ENCODE results near the gene IL22RA1. TPM values are rescaled to one million over a fixed set of nuclear protein-coding genes. Genes with fewer than 3 reads are reported as not detected.

The IL22RA1 gene, protein sequence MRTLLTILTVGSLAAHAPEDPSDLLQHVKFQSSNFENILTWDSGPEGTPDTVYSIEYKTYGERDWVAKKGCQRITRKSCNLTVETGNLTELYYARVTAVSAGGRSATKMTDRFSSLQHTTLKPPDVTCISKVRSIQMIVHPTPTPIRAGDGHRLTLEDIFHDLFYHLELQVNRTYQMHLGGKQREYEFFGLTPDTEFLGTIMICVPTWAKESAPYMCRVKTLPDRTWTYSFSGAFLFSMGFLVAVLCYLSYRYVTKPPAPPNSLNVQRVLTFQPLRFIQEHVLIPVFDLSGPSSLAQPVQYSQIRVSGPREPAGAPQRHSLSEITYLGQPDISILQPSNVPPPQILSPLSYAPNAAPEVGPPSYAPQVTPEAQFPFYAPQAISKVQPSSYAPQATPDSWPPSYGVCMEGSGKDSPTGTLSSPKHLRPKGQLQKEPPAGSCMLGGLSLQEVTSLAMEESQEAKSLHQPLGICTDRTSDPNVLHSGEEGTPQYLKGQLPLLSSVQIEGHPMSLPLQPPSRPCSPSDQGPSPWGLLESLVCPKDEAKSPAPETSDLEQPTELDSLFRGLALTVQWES
- total RNA-seq (2021; fragmentation: NEBNext Ultra II Directional; extraction: Animal tissue kit (Norgen Biotek cat#: 25700)) (0.17 and 0.21 TPM in 2 replicates), polyA plus RNA-seq (2011; rRNA removed) (0.32 and 0.44 TPM in 2 replicates), polyA minus RNA-seq (2011; rRNA and poly(A)+ RNA removed) (0.17 and 0.47 TPM in 2 replicates)
- 0.41 TPM for polyA plus RNA-seq (2011; cell fraction: cytosol; rRNA removed)
- 0.68 TPM for polyA plus RNA-seq (2011; cell fraction: nucleus; rRNA removed)
- polyA plus RNA-seq (2012, experiment 1 of 2), result 0.27 to 0.57 TPM (median 0.38 TPM) in 4 replicates
- 0.24 TPM for polyA plus RNA-seq (2012, experiment 2 of 2)
- polyA plus RNA-seq (2013, experiment 1 of 2), result 0.18 TPM
- polyA plus RNA-seq (2013, experiment 2 of 2), result 0.22 TPM
- polyA minus RNA-seq (2011; cell fraction: cytosol; rRNA and poly(A)+ RNA removed), result not detected
- 0.40 TPM for polyA minus RNA-seq (2011; cell fraction: nucleus; rRNA and poly(A)+ RNA removed)
- long read RNA-seq, experiment 1, result 0 reads
- long read RNA-seq, experiment 2, partial matches to known transcripts, result 0 of 1 reads
- long read RNA-seq, experiment 2, other reads (novel, unspliced or antisense), result 0 of 1 reads

DNA sequence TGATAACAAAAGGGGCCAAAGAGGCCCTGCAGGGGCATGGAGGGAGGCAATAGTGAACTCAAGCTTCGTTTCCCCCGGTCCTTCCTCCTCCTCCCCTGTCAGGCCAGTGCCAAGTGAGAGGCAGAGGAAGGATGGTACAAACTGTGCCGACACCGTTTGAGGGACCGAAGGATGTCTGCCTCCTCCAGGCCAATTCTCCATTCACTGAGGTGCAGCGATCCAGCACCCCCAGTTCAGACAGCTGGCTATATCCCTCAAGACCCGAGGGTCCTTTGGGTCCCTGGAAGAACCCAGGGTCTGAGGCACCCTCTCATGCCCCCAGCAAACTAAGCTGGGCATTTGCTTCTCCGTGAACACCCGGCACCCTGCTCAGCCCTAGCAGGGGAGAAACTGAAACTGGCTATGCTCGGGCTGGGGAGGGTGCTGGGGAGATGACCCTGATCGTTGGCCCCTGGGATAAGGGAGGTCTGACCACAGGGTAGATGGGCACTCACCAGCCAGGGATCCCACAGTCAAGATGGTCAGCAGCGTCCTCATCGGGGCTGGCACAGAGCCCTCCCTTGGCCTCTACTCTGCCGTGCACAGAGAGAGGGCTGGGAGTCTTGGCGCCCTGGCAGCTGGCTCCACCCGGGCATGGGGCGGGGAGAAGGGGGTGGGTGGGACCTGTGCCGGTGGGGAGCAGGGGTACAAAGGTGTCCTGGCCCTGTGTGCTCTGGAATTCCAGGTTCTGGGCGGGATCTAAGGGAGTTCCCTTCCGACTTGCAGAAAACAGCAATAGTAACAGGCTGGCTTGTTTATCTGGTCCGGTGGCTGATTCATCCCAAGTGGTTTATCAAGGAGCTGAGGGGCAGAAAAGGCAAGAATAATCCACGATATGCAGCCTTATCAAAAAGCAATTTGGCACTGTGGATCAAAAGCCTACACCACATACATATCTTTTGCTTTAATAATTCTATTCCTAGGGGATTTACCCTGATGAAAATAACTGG is at the start of gene IL22RA1:
Gene IL22RA1, minus strand, starts transcription at position 595 of the 989 bp plus-strand sequence. Its CDS starts 58 bp downstream, at position 537.
- H2BK120ac ChIP-seq (replicated peaks; ENCODE audit: low read depth, low read length), result no peak within 1 kb of the TSS
- H2BK20ac ChIP-seq (ENCODE audit: low read length), result no peak within 1 kb of the TSS
- FAIRE-seq (no peak), DNase-seq (ENCODE audit: low read depth in 1 of 2, low spot score in 2 of 2) (no peak)
- no peak within 1 kb of the TSS for H3K9ac ChIP-seq (replicated peaks in 1 of 4; ENCODE audit: extremely low read depth in 1 of 4, low read depth in 3 of 4, low read length in 3 of 4)
- ChIA-PET CTCF (ENCODE audit: partially characterized antibody) (interaction anchor here (0.8 to 3.8 kb wide), 6 partner anchors 7 to 69 kb away, joined by 3 to 24 read pairs (median 5); no protein-coding TSS in a partner anchor), POLR2A (ENCODE audit: partially characterized antibody) (interaction anchor here (0.6 to 2.9 kb wide), 3 partner anchors 7 to 321 kb away, joined by 3 to 16 read pairs (median 6); no protein-coding TSS in a partner anchor)
- no peak within 1 kb of the TSS for H3K14ac ChIP-seq (ENCODE audit: insufficient read length)
- no peaks in the 10 kb centered on the region for H3K9me3 ChIP-seq (ENCODE audit: insufficient read depth in 2 of 2, low read depth in 1 of 2, low read length in 1 of 2)
- H2AK5ac ChIP-seq (ENCODE audit: low read depth, low read length), result no peak within 1 kb of the TSS
- WGBS, 2 experiments (ENCODE audit: extremely low coverage in 1 of 2, insufficient coverage in 1 of 2, insufficient read length in 1 of 2, insufficient replicate concordance in 2 of 2, low coverage in 1 of 2, low lambda C conversion rate in 2 of 2, missing lambda C conversion rate in 1 of 2), result 91% methylated on average over 19 of the region's 22 CpGs; no CpG with 5 or more reads in 1 of the 2 experiments
- no peak within 1 kb of the TSS for H4K5ac ChIP-seq (ENCODE audit: insufficient read length, low read depth, low read length)
- H3K27ac ChIP-seq (ENCODE audit: low read depth, low read length), result no peak within 1 kb of the TSS
- TF ChIP-seq YY1 (IDR thresholded peaks at IDR 0.05; ENCODE audit: low read depth, low read length), result no peak
- no peak for TF ChIP-seq GABPA (IDR thresholded peaks at IDR 0.05; ENCODE audit: borderline replicate concordance, insufficient read depth, low read length)
- H3K4me1 ChIP-seq (replicated peaks in 1 of 4; ENCODE audit: control insufficient read depth in 3 of 4, insufficient read depth in 4 of 4, low read length in 3 of 4), result peaks cover 0 to 2% (median 0%) of the 10 kb centered on the region in 4 experiments; a peak in 1 of 7 replicates
- H3K56ac ChIP-seq (replicated peaks; ENCODE audit: insufficient read length, low read depth, low read length), result no peak within 1 kb of the TSS
- no peaks in the 10 kb centered on the region for H3K27me3 ChIP-seq (replicated peaks in 1 of 4; ENCODE audit: control insufficient read depth in 3 of 4, extremely low read depth in 1 of 4, insufficient read depth in 3 of 4, low read length in 3 of 4)
- no peak within 1 kb of the TSS for H2AFZ ChIP-seq (ENCODE audit: low read length)
- no peaks in the 10 kb centered on the region; the same call in 1 of the 2 replicates for H3K79me1 ChIP-seq (ENCODE audit: low read depth, low read length)
- peak within 1 kb of the TSS; percentile 32; the same call in 1 of the 2 replicates for H3K18ac ChIP-seq (ENCODE audit: extremely low read depth, low read length)
- H2BK5ac ChIP-seq (ENCODE audit: low read depth, low read length), result no peak within 1 kb of the TSS
- peak within 1 kb of the TSS; percentile 12; the same call in 1 of the 2 replicates for H4K8ac ChIP-seq (ENCODE audit: extremely low read depth, insufficient read depth, low read length)
- H4K91ac ChIP-seq (replicated peaks; ENCODE audit: insufficient read length, low read length), result no peak within 1 kb of the TSS
- no peak within 1 kb of the TSS for H3K4me2 ChIP-seq (ENCODE audit: insufficient read depth in 1 of 2, low read depth in 2 of 2, low read length in 2 of 2)
- H2BK12ac ChIP-seq (ENCODE audit: low read depth, low read length), result no peak within 1 kb of the TSS
- H2BK15ac ChIP-seq (ENCODE audit: low read length), result no peak within 1 kb of the TSS
- peaks cover 1% of the 10 kb centered on the region; the same call in 1 of the 2 replicates for H3K23me2 ChIP-seq (ENCODE audit: low read depth, low read length)
- H3K4me3 ChIP-seq (ENCODE audit: extremely low read depth in 1 of 4, insufficient read depth in 2 of 4, low read depth in 3 of 4, low read length in 4 of 4), result no peak within 1 kb of the TSS
- no peak within 1 kb of the TSS for H3K4ac ChIP-seq (replicated peaks; ENCODE audit: insufficient read length, low read depth, low read length)
- H4K20me1 ChIP-seq (replicated peaks in 1 of 2; ENCODE audit: control insufficient read depth in 1 of 2, insufficient read depth in 2 of 2, low read length in 2 of 2), result no peaks in the 10 kb centered on the region
- H3K23ac ChIP-seq (ENCODE audit: insufficient read length), result no peak within 1 kb of the TSS
- H3K79me2 ChIP-seq (ENCODE audit: control insufficient read depth in 1 of 2, insufficient read depth in 2 of 2, low read length in 2 of 2), result no peaks in the 10 kb centered on the region
- no peaks in the 10 kb centered on the region for H3K36me3 ChIP-seq (ENCODE audit: control insufficient read depth in 2 of 4, insufficient read depth in 4 of 4, low read length in 3 of 4)
